ENCODE data around the gene ORM1. TPM values are rescaled to one million over a fixed set of nuclear protein-coding genes. Genes with fewer than 3 reads are reported as not detected.
"Not testable (repeated sequence)": the region's sequence is repeated elsewhere in the genome, so short reads cannot be mapped to it uniquely, and the experiment has no call there.

Gene ORM1
- total and polyA plus RNA-seq, 2 donors = 3.1 to 3.4 TPM

- 91% methylated on average over 10 of the region's 10 CpGs for WGBS
- not testable (repeated sequence) for H3K27ac ChIP-seq (ENCODE audit: low read depth in 1 of 2, low read length in 1 of 2); H3K4me1 ChIP-seq (ENCODE audit: control insufficient read depth in 2 of 2, insufficient read depth in 2 of 2, low read length in 2 of 2); DNase-seq (ENCODE audit: low read depth in 6 of 9, low spot score in 9 of 9); H3K9me3 ChIP-seq (ENCODE audit: control insufficient read depth in 2 of 2, insufficient read depth in 1 of 2, low read length in 1 of 2); H3K27me3 ChIP-seq (ENCODE audit: control insufficient read depth in 2 of 2, insufficient read depth in 1 of 2, low read length in 1 of 2); H3K4me3 ChIP-seq (ENCODE audit: low read length in 2 of 2); H3K36me3 ChIP-seq (ENCODE audit: control insufficient read depth in 2 of 2, insufficient read depth in 2 of 2, low read length in 1 of 2)
These were observed 5.5 kb downstream of the ORM1 start for GRCh38 chr9:114328357-114328820.

GRCh38 chr9:114328937-114329624 lies 6.2 kb downstream of the ORM1 start:
- DNase-seq (ENCODE audit: low read depth in 6 of 9, low spot score in 9 of 9); H3K4me3 ChIP-seq (ENCODE audit: low read length in 2 of 2); H3K9me3 ChIP-seq (ENCODE audit: control insufficient read depth in 2 of 2, insufficient read depth in 1 of 2, low read length in 1 of 2); H3K36me3 ChIP-seq (ENCODE audit: control insufficient read depth in 2 of 2, insufficient read depth in 2 of 2, low read length in 1 of 2); H3K4me1 ChIP-seq (ENCODE audit: control insufficient read depth in 2 of 2, insufficient read depth in 2 of 2, low read length in 2 of 2); H3K27ac ChIP-seq (ENCODE audit: low read depth in 1 of 2, low read length in 1 of 2); H3K27me3 ChIP-seq (ENCODE audit: control insufficient read depth in 2 of 2, insufficient read depth in 1 of 2, low read length in 1 of 2): not testable (repeated sequence)
- WGBS = 95% methylated on average over 11 of the region's 12 CpGs

GRCh38 chr9:114329625-114330022 lies 6.7 kb downstream of the ORM1 start, which contains the start of gene ORM2:
Gene ORM2, plus strand, starts transcription at chr9:114329869. Its CDS starts 36 bp downstream, at chr9:114329905.
- H3K4me1 ChIP-seq (ENCODE audit: control insufficient read depth in 2 of 2, insufficient read depth in 2 of 2, low read length in 2 of 2); H3K27ac ChIP-seq (ENCODE audit: low read depth in 1 of 2, low read length in 1 of 2); H3K27me3 ChIP-seq (ENCODE audit: control insufficient read depth in 2 of 2, insufficient read depth in 1 of 2, low read length in 1 of 2); H3K4me3 ChIP-seq (ENCODE audit: low read length in 2 of 2); DNase-seq (ENCODE audit: low read depth in 6 of 9, low spot score in 9 of 9); H3K9me3 ChIP-seq (ENCODE audit: control insufficient read depth in 2 of 2, insufficient read depth in 1 of 2, low read length in 1 of 2); H3K36me3 ChIP-seq (ENCODE audit: control insufficient read depth in 2 of 2, insufficient read depth in 2 of 2, low read length in 1 of 2): not testable (repeated sequence)
- no CpG with 5 or more reads among the region's 10 CpGs for WGBS

- 84% methylated on average over 10 of the region's 10 CpGs for WGBS
- Histone ChIP-seq H3K27me3 (ENCODE audit: control insufficient read depth in 2 of 2, insufficient read depth in 1 of 2, low read length in 1 of 2) (no peaks in the 10 kb centered on the region), H3K4me3 (ENCODE audit: low read length in 2 of 2) (no peak overlapping the region), H3K9me3 (ENCODE audit: control insufficient read depth in 2 of 2, insufficient read depth in 1 of 2, low read length in 1 of 2) (no peaks in the 10 kb centered on the region), H3K27ac (ENCODE audit: low read depth in 1 of 2, low read length in 1 of 2) (no peak overlapping the region), H3K4me1 (ENCODE audit: control insufficient read depth in 2 of 2, insufficient read depth in 2 of 2, low read length in 2 of 2) (no peaks in the 10 kb centered on the region), H3K36me3 (ENCODE audit: control insufficient read depth in 2 of 2, insufficient read depth in 2 of 2, low read length in 1 of 2) (peaks cover 10 to 13% of the 10 kb centered on the region in 2 donors)
- no peak for DNase-seq (ENCODE audit: low read depth in 6 of 9, low spot score in 9 of 9)
These were observed 7.7 kb downstream of the ORM1 start for GRCh38 chr9:114330636-114331035.

- not testable (repeated sequence) for H3K4me1 ChIP-seq (ENCODE audit: control insufficient read depth in 2 of 2, insufficient read depth in 2 of 2, low read length in 2 of 2); H3K4me3 ChIP-seq (ENCODE audit: low read length in 2 of 2); H3K27ac ChIP-seq (ENCODE audit: low read depth in 1 of 2, low read length in 1 of 2); H3K27me3 ChIP-seq (ENCODE audit: control insufficient read depth in 2 of 2, insufficient read depth in 1 of 2, low read length in 1 of 2); DNase-seq (ENCODE audit: low read depth in 6 of 9, low spot score in 9 of 9); H3K9me3 ChIP-seq (ENCODE audit: control insufficient read depth in 2 of 2, insufficient read depth in 1 of 2, low read length in 1 of 2)
- 88% methylated on average over 15 of the region's 19 CpGs for WGBS
- H3K36me3 ChIP-seq (ENCODE audit: control insufficient read depth in 2 of 2, insufficient read depth in 2 of 2, low read length in 1 of 2) = peaks cover 19 to 22% of the 10 kb centered on the region in 2 donors
These were observed 8.6 kb downstream of the ORM1 start for GRCh38 chr9:114331229-114332195.

DNA sequence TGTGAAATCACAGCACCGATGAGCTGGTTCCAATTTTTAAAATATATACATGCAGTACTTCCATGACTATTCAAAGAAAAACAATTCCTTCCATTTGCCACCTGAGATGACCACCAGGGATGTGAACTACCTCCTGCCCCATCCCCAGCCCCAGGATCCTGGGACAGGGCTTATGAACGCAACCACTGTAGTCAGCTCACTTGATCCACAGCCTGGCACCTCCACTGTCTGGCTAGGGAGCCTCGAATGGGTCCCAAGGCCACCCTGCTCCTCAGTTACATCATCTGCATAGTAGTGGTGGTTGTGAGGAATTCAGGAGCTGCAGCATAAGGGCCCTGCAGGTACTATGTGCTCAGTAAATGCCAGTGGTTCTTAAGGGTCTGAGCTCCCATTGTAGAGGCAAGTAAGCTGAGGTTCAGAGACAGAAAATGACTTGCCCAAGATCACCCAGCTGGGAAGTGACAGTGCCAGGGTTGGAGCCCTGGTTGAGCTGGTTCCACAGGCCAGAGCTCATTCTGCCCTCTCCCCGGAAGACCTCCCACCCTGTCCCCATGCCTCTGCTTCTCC lies 9.7 kb downstream of the ORM1 start:
- WGBS = 96% methylated on average over 4 of the region's 4 CpGs
- not testable (repeated sequence) for H3K9me3 ChIP-seq (ENCODE audit: control insufficient read depth in 2 of 2, insufficient read depth in 1 of 2, low read length in 1 of 2); DNase-seq (ENCODE audit: low read depth in 6 of 9, low spot score in 9 of 9); H3K27me3 ChIP-seq (ENCODE audit: control insufficient read depth in 2 of 2, insufficient read depth in 1 of 2, low read length in 1 of 2); H3K27ac ChIP-seq (ENCODE audit: low read depth in 1 of 2, low read length in 1 of 2); H3K4me1 ChIP-seq (ENCODE audit: control insufficient read depth in 2 of 2, insufficient read depth in 2 of 2, low read length in 2 of 2); H3K4me3 ChIP-seq (ENCODE audit: low read length in 2 of 2)
- peaks cover 30 to 32% of the 10 kb centered on the region in 2 donors for H3K36me3 ChIP-seq (ENCODE audit: control insufficient read depth in 2 of 2, insufficient read depth in 2 of 2, low read length in 1 of 2)

- not testable (repeated sequence) for H3K4me3 ChIP-seq (ENCODE audit: low read length in 2 of 2); H3K27me3 ChIP-seq (ENCODE audit: control insufficient read depth in 2 of 2, insufficient read depth in 1 of 2, low read length in 1 of 2); H3K9me3 ChIP-seq (ENCODE audit: control insufficient read depth in 2 of 2, insufficient read depth in 1 of 2, low read length in 1 of 2); H3K4me1 ChIP-seq (ENCODE audit: control insufficient read depth in 2 of 2, insufficient read depth in 2 of 2, low read length in 2 of 2); DNase-seq (ENCODE audit: low read depth in 6 of 9, low spot score in 9 of 9); H3K27ac ChIP-seq (ENCODE audit: low read depth in 1 of 2, low read length in 1 of 2)
- H3K36me3 ChIP-seq (ENCODE audit: control insufficient read depth in 2 of 2, insufficient read depth in 2 of 2, low read length in 1 of 2) = peaks cover 41 to 44% of the 10 kb centered on the region in 2 donors
- 100% methylated on average over 2 of the region's 4 CpGs for WGBS
These were observed 10.8 kb downstream of the ORM1 start for GRCh38 chr9:114333718-114334117.

- no peak for DNase-seq (ENCODE audit: low read depth in 6 of 9, low spot score in 9 of 9)
- no peaks in the 10 kb centered on the region for H3K4me1 ChIP-seq (ENCODE audit: control insufficient read depth in 2 of 2, insufficient read depth in 2 of 2, low read length in 2 of 2)
- H3K27ac ChIP-seq (ENCODE audit: low read depth in 1 of 2, low read length in 1 of 2) = no peak overlapping the region
- peaks cover 49 to 51% of the 10 kb centered on the region in 2 donors for H3K36me3 ChIP-seq (ENCODE audit: control insufficient read depth in 2 of 2, insufficient read depth in 2 of 2, low read length in 1 of 2)
- no peaks in the 10 kb centered on the region for H3K9me3 ChIP-seq (ENCODE audit: control insufficient read depth in 2 of 2, insufficient read depth in 1 of 2, low read length in 1 of 2)
- H3K4me3 ChIP-seq (ENCODE audit: low read length in 2 of 2) = no peak overlapping the region
- over 99% methylated on average over 8 of the region's 9 CpGs for WGBS
- no peaks in the 10 kb centered on the region for H3K27me3 ChIP-seq (ENCODE audit: control insufficient read depth in 2 of 2, insufficient read depth in 1 of 2, low read length in 1 of 2)
These were observed 11.6 kb downstream of the ORM1 start for GRCh38 chr9:114334490-114334889.

DNA sequence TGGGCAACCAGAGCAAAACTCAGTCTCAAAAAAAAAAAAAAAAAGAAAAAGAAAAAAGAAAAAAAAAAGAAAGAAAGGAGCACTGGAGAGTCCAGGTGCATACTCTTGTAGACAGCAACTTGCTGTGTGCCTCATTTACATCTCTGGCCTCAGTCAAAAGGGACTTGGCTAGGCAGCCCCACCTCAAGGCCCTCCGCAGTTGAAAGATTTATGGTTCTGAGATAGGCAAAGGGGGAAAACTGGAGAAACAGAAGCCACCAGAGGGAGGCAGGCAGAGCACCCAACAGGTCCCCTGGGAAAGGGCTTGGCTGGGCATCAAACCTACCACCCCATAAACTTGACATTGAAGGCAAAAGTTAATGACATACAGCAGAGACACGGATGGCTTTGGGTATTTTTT lies 12.8 kb downstream of the ORM1 start:
- no peaks in the 10 kb centered on the region for H3K27me3 ChIP-seq (ENCODE audit: control insufficient read depth in 2 of 2, insufficient read depth in 1 of 2, low read length in 1 of 2)
- 94% methylated on average over 2 of the region's 2 CpGs for WGBS
- no peak overlapping the region for H3K27ac ChIP-seq (ENCODE audit: low read depth in 1 of 2, low read length in 1 of 2)
- no peak for DNase-seq (ENCODE audit: low read depth in 6 of 9, low spot score in 9 of 9)
- H3K4me1 ChIP-seq (ENCODE audit: control insufficient read depth in 2 of 2, insufficient read depth in 2 of 2, low read length in 2 of 2) = no peaks in the 10 kb centered on the region
- no peaks in the 10 kb centered on the region for H3K9me3 ChIP-seq (ENCODE audit: control insufficient read depth in 2 of 2, insufficient read depth in 1 of 2, low read length in 1 of 2)
- no peak overlapping the region for H3K4me3 ChIP-seq (ENCODE audit: low read length in 2 of 2)
- peaks cover 61 to 64% of the 10 kb centered on the region in 2 donors for H3K36me3 ChIP-seq (ENCODE audit: control insufficient read depth in 2 of 2, insufficient read depth in 2 of 2, low read length in 1 of 2)
